AG04449 (cell line): Measurements from ENCODE around the gene CRELD2.

Experiments
- CTCF ChIA-PET: fragments of 350-600 bp; formaldehyde crosslinking; extraction: SDS; loops from one replicate; lab custom pipeline; 2021; ENCODE audit warnings: antibody characterized with exemption; lab: Yijun Ruan, JAX
- POLR2A ChIA-PET: fragments of 400-600, 350-600 bp; formaldehyde crosslinking; extraction: SDS; loops from one replicate; lab custom pipeline; 2020; ENCODE audit warnings: antibody characterized with exemption, inconsistent platforms; lab: Yijun Ruan, JAX
- DNase-seq: peaks from one replicate; pipeline ENCODE4 v3.0.0-alpha.2; 2010; ENCODE audit warnings: low read depth, low spot score
- H3K4me3 ChIP-seq: 2 replicates; pipeline ENCODE4 v1.5.1; 2011; ENCODE audit warnings: low read depth, mild to moderate bottlenecking, control low read depth, low read length
- TF ChIP-seq, protein P1 (sequence below): IDR thresholded peaks from one replicate; pipeline ENCODE4 v1.5.1; 2011; ENCODE audit warnings: mild to moderate bottlenecking, moderate library complexity, low read length, control low read depth, inconsistent platforms; ENCODE audit not compliant: insufficient read depth; ENCODE audit errors: missing control alignments

Gene CRELD2

DNA sequence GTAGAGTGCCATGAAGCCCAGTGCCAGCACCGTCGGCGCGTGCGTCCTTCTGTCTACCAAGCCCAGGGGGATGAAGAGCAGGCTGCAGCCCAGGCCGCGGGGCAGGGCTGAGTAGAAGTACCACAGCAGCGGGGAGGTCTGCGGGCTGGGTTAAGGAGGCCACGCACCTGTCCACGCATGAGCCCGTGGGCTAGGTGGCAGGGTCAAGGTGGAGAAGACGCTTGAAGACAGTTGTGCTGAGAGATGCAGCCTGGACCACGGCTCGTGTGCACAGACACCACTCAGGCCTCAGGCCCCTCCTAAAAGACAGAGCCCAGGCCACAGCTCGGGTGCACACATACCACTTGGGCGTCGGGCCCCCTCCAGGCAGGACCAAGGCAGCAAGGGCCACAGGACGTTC is 10.6 kb upstream of the CRELD2 start:
- CTCF ChIA-PET, result no interaction called here
- DNase-seq, result no peak
- TF ChIP-seq, protein P1, sequence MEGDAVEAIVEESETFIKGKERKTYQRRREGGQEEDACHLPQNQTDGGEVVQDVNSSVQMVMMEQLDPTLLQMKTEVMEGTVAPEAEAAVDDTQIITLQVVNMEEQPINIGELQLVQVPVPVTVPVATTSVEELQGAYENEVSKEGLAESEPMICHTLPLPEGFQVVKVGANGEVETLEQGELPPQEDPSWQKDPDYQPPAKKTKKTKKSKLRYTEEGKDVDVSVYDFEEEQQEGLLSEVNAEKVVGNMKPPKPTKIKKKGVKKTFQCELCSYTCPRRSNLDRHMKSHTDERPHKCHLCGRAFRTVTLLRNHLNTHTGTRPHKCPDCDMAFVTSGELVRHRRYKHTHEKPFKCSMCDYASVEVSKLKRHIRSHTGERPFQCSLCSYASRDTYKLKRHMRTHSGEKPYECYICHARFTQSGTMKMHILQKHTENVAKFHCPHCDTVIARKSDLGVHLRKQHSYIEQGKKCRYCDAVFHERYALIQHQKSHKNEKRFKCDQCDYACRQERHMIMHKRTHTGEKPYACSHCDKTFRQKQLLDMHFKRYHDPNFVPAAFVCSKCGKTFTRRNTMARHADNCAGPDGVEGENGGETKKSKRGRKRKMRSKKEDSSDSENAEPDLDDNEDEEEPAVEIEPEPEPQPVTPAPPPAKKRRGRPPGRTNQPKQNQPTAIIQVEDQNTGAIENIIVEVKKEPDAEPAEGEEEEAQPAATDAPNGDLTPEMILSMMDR, result no peak
- POLR2A ChIA-PET, result no interaction called here
- no peak overlapping the region for H3K4me3 ChIP-seq

DNA sequence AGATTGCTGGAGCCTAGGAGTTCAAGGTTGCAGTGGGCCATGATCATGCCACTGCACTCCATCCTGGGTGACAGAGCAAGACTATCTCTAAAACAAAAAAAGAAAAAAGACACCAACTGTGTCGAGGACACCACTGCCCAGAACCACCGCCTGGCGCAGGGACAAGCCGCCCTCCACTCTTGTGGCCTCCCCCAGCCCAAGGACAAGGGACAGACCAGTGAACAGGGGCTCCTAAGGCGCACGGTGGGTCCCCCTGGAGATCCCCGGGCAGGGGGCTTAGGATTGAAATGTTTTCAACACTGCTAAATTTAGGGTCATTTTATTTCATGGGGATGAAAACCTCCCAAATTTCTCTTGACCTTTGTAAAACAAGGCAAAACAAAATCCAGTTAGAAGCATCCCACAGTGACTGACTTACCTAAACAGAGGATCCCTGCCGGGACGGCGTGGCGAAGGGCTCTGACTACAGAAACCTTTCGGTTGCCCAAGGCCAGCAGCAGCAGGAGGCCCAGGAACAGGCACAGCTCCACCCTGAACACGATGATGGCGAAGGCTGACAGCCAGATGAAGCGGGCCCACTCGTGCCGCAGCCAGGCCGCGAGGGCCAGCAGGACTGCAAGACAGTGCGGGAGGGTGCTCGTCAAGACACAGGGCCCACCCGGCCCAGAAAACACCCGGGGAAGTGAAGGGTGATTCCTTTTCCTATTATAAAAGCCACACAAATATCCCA is 8.8 kb upstream of the CRELD2 start:
- TF ChIP-seq, protein P1, result no peak
- H3K4me3 ChIP-seq, result no peak overlapping the region
- ChIA-PET POLR2A (no interaction called here), CTCF (no interaction called here)
- DNase-seq, result no peak

DNA sequence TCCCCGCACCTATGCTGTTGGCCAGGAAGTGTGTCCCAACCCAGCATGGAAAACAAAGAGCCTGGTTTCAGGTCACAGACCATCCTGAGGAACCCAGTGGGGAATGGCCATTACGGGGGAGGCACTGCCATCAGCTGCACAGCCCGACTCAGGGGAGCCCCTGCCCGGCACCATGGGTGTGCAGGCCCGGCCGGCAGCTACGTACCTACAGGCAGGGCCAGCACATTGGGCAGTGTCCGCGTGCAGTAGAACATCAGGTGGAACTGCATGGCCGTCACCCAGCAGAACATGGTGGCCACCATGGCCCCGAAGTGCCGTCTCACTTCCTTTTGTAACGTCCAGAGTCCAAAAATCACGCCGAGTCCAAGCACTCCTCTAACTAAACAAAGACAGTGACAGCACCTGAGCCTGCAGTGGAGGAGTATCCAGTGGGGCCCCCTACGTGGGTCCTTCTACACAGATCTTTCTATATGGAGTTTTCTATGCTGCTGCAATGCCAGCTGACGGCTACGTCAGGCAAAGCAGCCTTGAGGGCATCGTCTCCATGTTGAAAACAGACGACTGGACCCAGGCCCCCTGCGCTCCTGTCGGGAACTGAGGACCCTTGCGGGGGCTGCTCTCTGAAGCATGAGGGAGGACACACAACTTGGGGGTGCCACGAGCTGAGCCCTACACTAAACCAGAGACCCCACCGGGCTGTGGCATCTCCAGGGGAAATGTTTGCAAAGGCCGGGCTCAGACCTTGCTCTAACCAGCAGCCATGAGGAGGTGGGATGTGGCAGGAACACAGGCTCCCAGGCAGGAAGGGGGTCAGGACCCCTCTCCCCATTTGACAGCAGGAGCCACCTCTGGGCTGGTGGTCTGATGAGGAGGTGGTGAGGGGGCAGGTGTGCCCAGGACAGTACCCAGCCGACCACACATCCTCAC is 7.9 kb upstream of the CRELD2 start:
- no peak for DNase-seq
- ChIA-PET POLR2A (no interaction called here), CTCF (no interaction called here)
- TF ChIP-seq, protein P1, result no peak
- no peak overlapping the region for H3K4me3 ChIP-seq

DNA sequence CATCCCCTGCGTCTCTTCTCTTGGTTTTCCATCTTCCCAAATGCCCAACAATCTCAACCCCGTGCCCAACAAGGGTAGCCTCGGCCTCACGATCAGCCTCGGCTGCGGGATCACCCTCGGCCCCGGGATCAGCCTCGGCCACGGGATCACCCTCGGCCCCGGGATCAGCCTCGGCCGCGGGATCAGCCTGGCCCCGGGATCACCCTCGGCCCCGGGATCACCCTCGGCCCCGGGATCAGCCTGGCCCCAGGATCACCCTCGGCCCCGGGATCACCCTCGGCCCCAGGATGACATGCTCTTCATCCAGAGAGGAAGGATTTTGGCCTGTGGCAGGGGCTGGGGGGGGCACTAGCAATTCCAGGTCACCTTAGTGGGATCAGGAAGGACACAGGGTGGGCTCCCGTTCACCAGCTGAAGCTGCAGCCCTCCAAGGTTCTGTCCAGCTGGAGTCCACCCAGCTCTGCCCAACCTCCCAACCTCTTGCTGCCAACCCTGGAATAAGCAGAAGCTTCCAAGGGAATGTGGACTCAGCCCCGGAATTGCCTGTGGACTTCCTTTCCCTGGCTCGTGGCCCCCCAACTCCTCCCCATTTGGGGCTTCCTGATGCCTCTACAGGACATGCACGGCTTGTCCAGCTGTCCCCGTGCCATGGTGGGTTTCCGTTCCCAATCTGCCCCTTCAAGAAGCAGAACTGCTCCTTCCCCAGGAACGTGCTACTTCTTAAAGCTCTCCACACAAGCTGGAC is 6.4 kb upstream of the CRELD2 start:
- H3K4me3 ChIP-seq, result no peak overlapping the region
- no peak for DNase-seq
- CTCF ChIA-PET, result no interaction called here
- POLR2A ChIA-PET, result interaction anchor here (0.7 kb wide), 1 partner anchor 14 kb away, joined by 3 read pairs; no protein-coding TSS in a partner anchor
- TF ChIP-seq, protein P1, result no peak

DNA sequence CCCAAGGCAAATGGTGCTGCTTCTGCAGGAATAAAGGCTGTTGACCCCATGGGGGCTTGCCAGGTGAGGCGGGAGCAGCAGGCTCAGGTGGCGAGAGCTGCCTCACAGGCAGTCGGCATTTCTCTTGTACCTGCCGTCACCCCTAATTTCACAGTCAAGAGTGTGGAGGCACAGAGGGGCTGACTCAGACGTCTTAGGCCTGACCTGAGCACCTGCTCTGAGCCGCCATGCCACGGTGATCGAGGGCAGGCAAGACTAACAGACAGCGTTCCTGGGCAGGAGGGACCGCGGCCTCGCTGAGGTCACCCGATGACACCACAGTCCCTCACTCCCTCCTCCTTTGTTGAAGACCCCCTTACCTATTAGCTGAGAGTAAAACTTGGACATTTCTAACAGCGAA is 5.4 kb upstream of the CRELD2 start:
- no peak for DNase-seq
- H3K4me3 ChIP-seq, result no peak overlapping the region
- TF ChIP-seq, protein P1, result no peak
- CTCF ChIA-PET, result no interaction called here
- POLR2A ChIA-PET, result no interaction called here
